ENCODE measurements around the gene PLEKHG4. TPM values are rescaled to one million over a fixed set of nuclear protein-coding genes. Genes with fewer than 3 reads are reported as not detected.

PLEKHG4 gene
- polyA plus RNA-seq, 1 of the 3 experiments (the other 2 are of a cell fraction), result 65.5 TPM

GRCh38 chr16:67233596-67233995 lies 45.7 kb upstream of the PLEKHG4 start:
- Histone ChIP-seq H3K9ac (no peak overlapping the region), H3K9me2 (no peaks in the 10 kb centered on the region), H3K36me3 (replicated peaks in 1 of 2; ENCODE audit: control insufficient read depth in 1 of 2, insufficient read depth in 2 of 2, low read length in 1 of 2) (peaks cover 49 to 72% of the 10 kb centered on the region in 2 experiments), H3K4me3 (ENCODE audit: low read depth in 2 of 2, low read length in 1 of 2) (no peak overlapping the region), H3K27me3 (ENCODE audit: insufficient read depth) (no peaks in the 10 kb centered on the region), H3K4me1 (ENCODE audit: control insufficient read depth in 1 of 2, insufficient read depth in 2 of 2, low read depth in 1 of 2, low read length in 1 of 2) (no peaks in the 10 kb centered on the region), H2AFZ (ENCODE audit: low read depth) (no peak overlapping the region), H3K79me2 (ENCODE audit: insufficient read depth) (peaks cover 11% of the 10 kb centered on the region), H3K27ac (ENCODE audit: low read depth in 2 of 2, low read length in 1 of 2) (no peak overlapping the region), H3K4me2 (no peak overlapping the region), H3K9me3 (no peaks in the 10 kb centered on the region), H4K20me1 (ENCODE audit: insufficient read depth) (no peaks in the 10 kb centered on the region), H3F3A (replicated peaks; ENCODE audit: insufficient read depth) (peaks cover 46% of the 10 kb centered on the region)
- 74% methylated on average over 3 of the region's 7 CpGs for WGBS (ENCODE audit: low lambda C conversion rate)
- no peak for TF ChIP-seq PBX3 (IDR thresholded peaks at IDR 0.05)
- TF ChIP-seq CTCF (IDR thresholded peaks at IDR 0.05), result no peak
- no peak for TF ChIP-seq ZBTB33 (IDR thresholded peaks at IDR 0.05; ENCODE audit: borderline replicate concordance, low read depth)
- TF ChIP-seq EZH2phosphoT487 (IDR thresholded peaks at IDR 0.05; ENCODE audit: borderline replicate concordance, low read depth), result no peak
- TF ChIP-seq MXI1 (IDR thresholded peaks at IDR 0.05; ENCODE audit: low read depth, low read length), result no peak
- TF ChIP-seq EP300 (IDR thresholded peaks at IDR 0.05; ENCODE audit: borderline replicate concordance in 1 of 2, low read depth in 1 of 2, low read length in 1 of 2), result no peak
- TF ChIP-seq ELF1 (IDR thresholded peaks at IDR 0.05), result no peak
- no peak for TF ChIP-seq NRF1 (IDR thresholded peaks at IDR 0.05; ENCODE audit: low read depth, low read length)
- TF ChIP-seq FOSL2 (IDR thresholded peaks at IDR 0.05; ENCODE audit: borderline replicate concordance, low read depth), result no peak
- no peak for TF ChIP-seq FOXM1 (IDR thresholded peaks at IDR 0.05; ENCODE audit: low read depth)
- TF ChIP-seq SMC3 (IDR thresholded peaks at IDR 0.05; ENCODE audit: low read depth, low read length), result no peak
- no peak for TF ChIP-seq GATA2 (CRISPR knock-in tag; IDR thresholded peaks at IDR 0.05)
- TF ChIP-seq SIN3A (IDR thresholded peaks at IDR 0.05; ENCODE audit: borderline replicate concordance, low read depth, low read length), result no peak
- TF ChIP-seq REST (IDR thresholded peaks at IDR 0.05; ENCODE audit: low read depth, low read length), result no peak
- no peak for TF ChIP-seq NFIC (IDR thresholded peaks at IDR 0.05; ENCODE audit: borderline replicate concordance)
- TF ChIP-seq RXRA (IDR thresholded peaks at IDR 0.05; ENCODE audit: borderline replicate concordance, low read depth), result no peak
- no peak for TF ChIP-seq JUND (IDR thresholded peaks at IDR 0.05)
- no peak for TF ChIP-seq RCOR1 (IDR thresholded peaks at IDR 0.05; ENCODE audit: low read length)
- no peak for TF ChIP-seq RAD21 (IDR thresholded peaks at IDR 0.05; ENCODE audit: low read length)
- ChIA-PET CTCF (interaction anchor here (2.1 to 2.5 kb wide), 2 partner anchors 13 to 36 kb away, joined by 7 read pairs; no protein-coding TSS in a partner anchor), POLR2A (interaction anchor here (1.6 kb wide), 1 partner anchor 47 kb away, joined by 4 read pairs; no protein-coding TSS in a partner anchor)
- no peak for DNase-seq

Data from SK-N-SH (cell line).